Loucy (cell line): ENCODE results near the gene FMNL2.

Experiments
- H2AFZ ChIP-seq: fragments of 200-600 bp; sonication (generic); 2 replicates; pipeline ENCODE4 v1.6.0; 2016; ENCODE audit warnings: antibody characterized with exemption, mild to moderate bottlenecking, low read length, moderate library complexity
- H3F3A ChIP-seq: fragments of 200-600 bp; 2 replicates; pipeline ENCODE4 v1.6.0; 2016; ENCODE audit warnings: antibody characterized with exemption, low read depth, mild to moderate bottlenecking
- H3K27me3 ChIP-seq: fragments of 200-600 bp; sonication (generic); 2 replicates; pipeline ENCODE4 v1.6.1; 2014; ENCODE audit warnings: low read length, mild to moderate bottlenecking; ENCODE audit not compliant: insufficient read depth, poor library complexity, severe bottlenecking
- H3K36me3 ChIP-seq: fragments of 200-600 bp; sonication (generic); 2 replicates; pipeline ENCODE4 v1.6.1; 2016; ENCODE audit warnings: low read length; ENCODE audit not compliant: insufficient read depth
- H3K4me1 ChIP-seq: fragments of 200-600 bp; sonication (generic); 2 replicates; pipeline ENCODE4 v1.5.1; 2014; ENCODE audit warnings: low read length, mild to moderate bottlenecking; ENCODE audit not compliant: insufficient read depth, poor library complexity, severe bottlenecking
- H3K4me2 ChIP-seq: fragments of 200-600 bp; sonication (generic); 2 replicates; pipeline ENCODE4 v1.6.0; 2014; ENCODE audit warnings: antibody characterized with exemption, low read length, low read depth, mild to moderate bottlenecking; ENCODE audit not compliant: poor library complexity, severe bottlenecking
- H3K4me3 ChIP-seq: fragments of 200-600 bp; sonication (generic); 2 replicates; pipeline ENCODE4 v1.5.1; 2014; ENCODE audit warnings: low read length, mild to moderate bottlenecking, mixed read lengths; ENCODE audit not compliant: poor library complexity, severe bottlenecking
- H3K79me2 ChIP-seq: fragments of 200-600 bp; sonication (generic); 2 replicates; pipeline ENCODE4 v1.6.1; 2014; ENCODE audit warnings: low read length; ENCODE audit not compliant: insufficient read depth
- H3K9ac ChIP-seq: fragments of 200-600 bp; sonication (generic); 2 replicates; pipeline ENCODE4 v1.6.0; 2014; ENCODE audit warnings: mild to moderate bottlenecking, low read depth, low read length, moderate library complexity; ENCODE audit not compliant: poor library complexity, severe bottlenecking
- H3K9me2 ChIP-seq: fragments of 200-600 bp; sonication (generic); replicated peaks from 2 replicates; pipeline ENCODE4 v1.6.1; 2016; ENCODE audit warnings: low read depth, low read length, mixed read lengths
- H3K9me3 ChIP-seq: fragments of 200-600 bp; sonication (generic); 2 replicates; pipeline ENCODE4 v1.6.1; 2014; ENCODE audit warnings: mild to moderate bottlenecking, antibody characterized with exemption, low read length, low read depth; ENCODE audit not compliant: insufficient read depth
- H4K20me1 ChIP-seq: fragments of 200-600 bp; sonication (generic); 2 replicates; pipeline ENCODE4 v1.6.0; 2014; ENCODE audit warnings: antibody characterized with exemption, low read length, mild to moderate bottlenecking; ENCODE audit not compliant: insufficient read depth, poor library complexity, severe bottlenecking
- EZH2phosphoT487 ChIP-seq: fragments of 200-600 bp; IDR thresholded peaks from 2 replicates; pipeline ENCODE4 v1.6.1; 2018; ENCODE audit warnings: antibody characterized with exemption, mild to moderate bottlenecking, moderate library complexity, borderline replicate concordance
- TF ChIP-seq, protein P1 (sequence below): fragments of 200-600 bp; sonication (generic); conservative IDR thresholded peaks from 2 replicates; pipeline ENCODE4 v1.5.1; 2014; ENCODE audit warnings: mild to moderate bottlenecking, antibody characterized with exemption, low read length

FMNL2 gene

GRCh38 chr2:152490686-152491455, 155.9 kb downstream of the FMNL2 start:
- no peak overlapping the region for H2AFZ ChIP-seq
- no peak overlapping the region for H3K9ac ChIP-seq
- H3K4me1 ChIP-seq, result no peaks in the 10 kb centered on the region
- no peak for TF ChIP-seq EZH2phosphoT487
- TF ChIP-seq, protein P1, sequence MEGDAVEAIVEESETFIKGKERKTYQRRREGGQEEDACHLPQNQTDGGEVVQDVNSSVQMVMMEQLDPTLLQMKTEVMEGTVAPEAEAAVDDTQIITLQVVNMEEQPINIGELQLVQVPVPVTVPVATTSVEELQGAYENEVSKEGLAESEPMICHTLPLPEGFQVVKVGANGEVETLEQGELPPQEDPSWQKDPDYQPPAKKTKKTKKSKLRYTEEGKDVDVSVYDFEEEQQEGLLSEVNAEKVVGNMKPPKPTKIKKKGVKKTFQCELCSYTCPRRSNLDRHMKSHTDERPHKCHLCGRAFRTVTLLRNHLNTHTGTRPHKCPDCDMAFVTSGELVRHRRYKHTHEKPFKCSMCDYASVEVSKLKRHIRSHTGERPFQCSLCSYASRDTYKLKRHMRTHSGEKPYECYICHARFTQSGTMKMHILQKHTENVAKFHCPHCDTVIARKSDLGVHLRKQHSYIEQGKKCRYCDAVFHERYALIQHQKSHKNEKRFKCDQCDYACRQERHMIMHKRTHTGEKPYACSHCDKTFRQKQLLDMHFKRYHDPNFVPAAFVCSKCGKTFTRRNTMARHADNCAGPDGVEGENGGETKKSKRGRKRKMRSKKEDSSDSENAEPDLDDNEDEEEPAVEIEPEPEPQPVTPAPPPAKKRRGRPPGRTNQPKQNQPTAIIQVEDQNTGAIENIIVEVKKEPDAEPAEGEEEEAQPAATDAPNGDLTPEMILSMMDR, result no peak
- H3K36me3 ChIP-seq, result no peaks in the 10 kb centered on the region
- no peaks in the 10 kb centered on the region for H4K20me1 ChIP-seq
- H3K4me3 ChIP-seq, result no peak overlapping the region
- H3K9me2 ChIP-seq, result no peaks in the 10 kb centered on the region
- no peaks in the 10 kb centered on the region for H3K27me3 ChIP-seq
- H3K9me3 ChIP-seq, result no peaks in the 10 kb centered on the region
- no peaks in the 10 kb centered on the region for H3K79me2 ChIP-seq
- no peaks in the 10 kb centered on the region for H3F3A ChIP-seq
- no peak overlapping the region for H3K4me2 ChIP-seq

- no peaks in the 10 kb centered on the region for H3K9me2 ChIP-seq
- no peaks in the 10 kb centered on the region for H3F3A ChIP-seq
- no peaks in the 10 kb centered on the region for H4K20me1 ChIP-seq
- no peaks in the 10 kb centered on the region for H3K9me3 ChIP-seq
- no peak overlapping the region for H3K9ac ChIP-seq
- H3K79me2 ChIP-seq, result no peaks in the 10 kb centered on the region
- TF ChIP-seq EZH2phosphoT487, result no peak
- TF ChIP-seq, protein P1, result no peak
- H3K36me3 ChIP-seq, result no peaks in the 10 kb centered on the region
- no peaks in the 10 kb centered on the region for H3K4me1 ChIP-seq
- no peak overlapping the region for H2AFZ ChIP-seq
- H3K4me2 ChIP-seq, result no peak overlapping the region
- H3K4me3 ChIP-seq, result no peak overlapping the region
- H3K27me3 ChIP-seq, result no peaks in the 10 kb centered on the region
Observed at GRCh38 chr2:152492131-152492530, 157.2 kb downstream of the FMNL2 start.

- no peak overlapping the region for H2AFZ ChIP-seq
- H3K9me2 ChIP-seq, result no peaks in the 10 kb centered on the region
- H3K4me1 ChIP-seq, result no peaks in the 10 kb centered on the region
- H3K4me2 ChIP-seq, result no peak overlapping the region
- no peak overlapping the region for H3K9ac ChIP-seq
- H4K20me1 ChIP-seq, result no peaks in the 10 kb centered on the region
- H3K9me3 ChIP-seq, result no peaks in the 10 kb centered on the region
- no peak overlapping the region for H3K4me3 ChIP-seq
- TF ChIP-seq, protein P1, result no peak
- TF ChIP-seq EZH2phosphoT487, result no peak
- no peaks in the 10 kb centered on the region for H3K79me2 ChIP-seq
- no peaks in the 10 kb centered on the region for H3K27me3 ChIP-seq
- no peaks in the 10 kb centered on the region for H3F3A ChIP-seq
- no peaks in the 10 kb centered on the region for H3K36me3 ChIP-seq
Observed at GRCh38 chr2:152492911-152493310, 157.9 kb downstream of the FMNL2 start.
